GM12891 (cell line): ENCODE results near the gene KIAA1328.

ENCODE experiments used
- POLR2A ChIP-seq: IDR thresholded peaks from 2 replicates; pipeline ENCODE4 v1.6.1; 2011; ENCODE audit warnings: low read depth, low read length, control low read depth
- POLR2AphosphoS5 ChIP-seq: IDR thresholded peaks from 2 replicates; pipeline ENCODE4 v1.6.1; 2011; ENCODE audit warnings: low read depth, low read length, control low read depth
- SPI1 ChIP-seq: IDR thresholded peaks from 2 replicates; pipeline ENCODE4 v1.6.1; 2011; ENCODE audit warnings: low read depth, low read length, control low read depth

GRCh38 chr18:37218022-37218590, 389.2 kb downstream of the KIAA1328 start:
- TF ChIP-seq SPI1 = no peak
- no peak for TF ChIP-seq POLR2AphosphoS5
- no peak for TF ChIP-seq POLR2A
